GM18868 (cell line): ENCODE measurements around the gene CLDN18.
A peak's percentile ranks its signal among the peaks of the same experiment; 100 is the strongest.

Experiments used
- ATAC-seq: cut with Tn5 transposase; IDR thresholded peaks from one replicate; pipeline ENCODE4 v1.9.1; 2021; ENCODE audit warnings: mild to moderate bottlenecking, moderate library complexity; ENCODE audit not compliant: unreplicated experiment

The CLDN18 gene

DNA sequence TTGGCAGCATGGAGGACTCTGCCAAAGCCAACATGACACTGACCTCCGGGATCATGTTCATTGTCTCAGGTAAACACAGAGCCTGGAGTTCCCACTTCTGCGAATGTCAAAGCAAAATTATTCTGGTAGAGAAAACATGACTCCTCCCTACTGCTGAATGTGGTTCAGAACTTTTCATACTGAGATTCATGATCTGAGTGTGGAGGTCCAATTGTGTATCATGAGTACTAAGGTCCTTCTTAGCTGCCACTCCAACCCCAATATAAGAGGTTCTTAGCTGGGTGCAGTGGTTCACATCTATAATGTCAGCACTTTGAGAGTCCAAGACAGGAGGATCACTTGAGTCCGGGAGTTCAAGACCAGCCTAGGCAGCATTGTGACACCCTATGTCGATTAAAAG lies 13.8 kb downstream of the CLDN18 start:
- ATAC-seq, result peak; percentile 39

DNA sequence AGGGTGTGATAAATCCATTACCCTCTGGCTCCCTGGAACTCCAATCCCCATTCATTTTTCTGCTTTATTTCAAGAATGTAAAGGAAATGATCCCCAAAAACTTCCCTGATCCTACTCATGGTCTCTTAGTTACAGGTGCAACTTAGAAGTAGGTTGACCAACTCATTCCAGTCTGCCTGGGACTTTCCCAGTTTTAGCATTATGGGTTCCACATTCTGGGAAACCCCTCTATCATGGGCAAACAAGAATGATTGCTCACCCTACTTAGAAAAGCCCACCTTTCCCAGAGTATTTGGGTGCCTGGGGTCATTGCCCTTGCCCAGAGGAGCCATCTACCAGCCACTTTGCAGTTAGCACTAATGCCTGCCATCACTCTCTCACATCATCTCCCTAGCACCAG lies 15.6 kb downstream of the CLDN18 start:
- no peak for ATAC-seq

DNA sequence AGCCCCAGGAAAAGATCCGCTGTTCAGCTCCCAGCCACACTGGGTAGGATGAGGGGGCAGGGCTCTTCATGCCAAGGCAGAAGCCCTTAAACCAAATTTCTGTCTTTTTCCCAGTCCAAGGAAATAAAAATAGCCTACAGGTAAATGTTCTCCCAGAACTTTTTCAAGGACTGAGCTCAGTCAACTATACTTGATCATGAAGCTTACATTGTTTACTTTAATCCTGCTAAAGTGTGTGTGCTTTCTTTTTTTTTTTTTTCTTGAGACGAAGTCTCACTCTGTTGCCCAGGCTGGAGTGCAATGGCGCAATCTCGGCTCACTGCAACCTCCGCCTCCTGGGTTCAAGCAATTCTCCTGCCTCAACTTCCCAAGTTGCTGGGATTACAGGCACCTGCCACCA lies 17.9 kb downstream of the CLDN18 start:
- no peak for ATAC-seq

DNA sequence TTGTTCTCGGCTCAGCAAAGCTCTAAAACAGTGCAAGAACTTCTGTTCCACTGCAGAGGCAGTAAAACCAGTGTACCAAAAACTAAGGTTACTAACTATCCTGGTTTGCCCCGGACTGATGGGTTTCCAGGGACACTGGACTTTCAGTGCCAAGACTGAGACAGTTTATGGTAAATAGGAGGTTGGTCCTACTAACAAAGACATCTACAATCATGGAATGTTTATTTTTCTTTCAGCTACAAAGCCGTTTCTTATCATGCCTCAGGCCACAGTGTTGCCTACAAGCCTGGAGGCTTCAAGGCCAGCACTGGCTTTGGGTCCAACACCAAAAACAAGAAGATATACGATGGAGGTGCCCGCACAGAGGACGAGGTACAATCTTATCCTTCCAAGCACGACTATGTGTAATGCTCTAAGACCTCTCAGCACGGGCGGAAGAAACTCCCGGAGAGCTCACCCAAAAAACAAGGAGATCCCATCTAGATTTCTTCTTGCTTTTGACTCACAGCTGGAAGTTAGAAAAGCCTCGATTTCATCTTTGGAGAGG lies 20.8 kb downstream of the CLDN18 start:
- no peak for ATAC-seq

DNA sequence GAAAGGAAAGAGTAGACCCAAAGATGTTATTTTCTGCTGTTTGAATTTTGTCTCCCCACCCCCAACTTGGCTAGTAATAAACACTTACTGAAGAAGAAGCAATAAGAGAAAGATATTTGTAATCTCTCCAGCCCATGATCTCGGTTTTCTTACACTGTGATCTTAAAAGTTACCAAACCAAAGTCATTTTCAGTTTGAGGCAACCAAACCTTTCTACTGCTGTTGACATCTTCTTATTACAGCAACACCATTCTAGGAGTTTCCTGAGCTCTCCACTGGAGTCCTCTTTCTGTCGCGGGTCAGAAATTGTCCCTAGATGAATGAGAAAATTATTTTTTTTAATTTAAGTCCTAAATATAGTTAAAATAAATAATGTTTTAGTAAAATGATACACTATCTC lies 21.6 kb downstream of the CLDN18 start:
- no peak for ATAC-seq

DNA sequence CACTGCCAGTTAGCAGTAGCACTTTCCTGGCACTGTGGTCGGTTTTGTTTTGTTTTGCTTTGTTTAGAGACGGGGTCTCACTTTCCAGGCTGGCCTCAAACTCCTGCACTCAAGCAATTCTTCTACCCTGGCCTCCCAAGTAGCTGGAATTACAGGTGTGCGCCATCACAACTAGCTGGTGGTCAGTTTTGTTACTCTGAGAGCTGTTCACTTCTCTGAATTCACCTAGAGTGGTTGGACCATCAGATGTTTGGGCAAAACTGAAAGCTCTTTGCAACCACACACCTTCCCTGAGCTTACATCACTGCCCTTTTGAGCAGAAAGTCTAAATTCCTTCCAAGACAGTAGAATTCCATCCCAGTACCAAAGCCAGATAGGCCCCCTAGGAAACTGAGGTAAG lies 22.6 kb downstream of the CLDN18 start:
- ATAC-seq, result peak; percentile 23

DNA sequence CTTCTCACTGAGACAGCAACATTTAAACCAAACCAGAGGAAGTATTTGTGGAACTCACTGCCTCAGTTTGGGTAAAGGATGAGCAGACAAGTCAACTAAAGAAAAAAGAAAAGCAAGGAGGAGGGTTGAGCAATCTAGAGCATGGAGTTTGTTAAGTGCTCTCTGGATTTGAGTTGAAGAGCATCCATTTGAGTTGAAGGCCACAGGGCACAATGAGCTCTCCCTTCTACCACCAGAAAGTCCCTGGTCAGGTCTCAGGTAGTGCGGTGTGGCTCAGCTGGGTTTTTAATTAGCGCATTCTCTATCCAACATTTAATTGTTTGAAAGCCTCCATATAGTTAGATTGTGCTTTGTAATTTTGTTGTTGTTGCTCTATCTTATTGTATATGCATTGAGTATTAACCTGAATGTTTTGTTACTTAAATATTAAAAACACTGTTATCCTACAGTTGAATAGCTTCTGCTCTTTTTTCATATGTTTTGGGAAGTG lies 23.3 kb downstream of the CLDN18 start:
- no peak for ATAC-seq

DNA sequence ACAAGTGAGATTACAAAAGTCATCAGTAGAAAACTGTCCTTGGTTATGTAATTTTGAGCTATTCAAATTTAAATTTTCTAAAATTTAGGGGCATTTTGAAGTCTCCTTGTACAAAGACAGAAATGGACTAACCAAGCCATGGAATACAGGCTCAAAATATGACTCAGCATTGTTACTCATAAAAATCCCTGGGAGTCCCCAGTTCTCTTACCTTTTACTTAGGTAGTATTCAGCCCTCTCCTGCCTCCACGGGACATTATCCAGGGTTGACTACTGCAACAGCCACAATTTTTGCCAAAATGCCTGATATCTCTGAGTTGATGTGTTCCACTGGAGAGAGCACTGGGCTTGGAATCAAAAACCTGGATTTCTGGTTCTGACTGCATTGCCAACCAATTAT lies 25.0 kb downstream of the CLDN18 start:
- ATAC-seq, result peak; percentile 26

DNA sequence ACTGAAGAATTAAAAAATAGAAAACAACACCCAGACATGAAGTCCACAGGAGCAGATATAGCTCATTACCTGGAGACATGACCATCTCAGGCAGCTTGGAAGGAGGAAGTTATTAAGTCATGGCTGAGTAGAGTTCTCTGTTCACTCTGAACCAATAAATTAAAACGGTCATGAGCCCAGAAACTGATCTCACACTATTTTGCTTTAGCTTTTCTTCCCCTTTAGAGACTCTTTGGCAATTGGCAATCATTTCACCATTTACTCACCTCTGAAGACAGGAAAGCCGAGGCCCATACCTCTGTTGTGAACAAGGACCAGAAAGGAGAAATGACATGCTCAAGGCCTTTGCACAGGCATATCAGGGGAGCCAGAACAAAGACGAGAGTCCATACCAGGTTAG lies 26.6 kb downstream of the CLDN18 start:
- peak; percentile 57 for ATAC-seq

DNA sequence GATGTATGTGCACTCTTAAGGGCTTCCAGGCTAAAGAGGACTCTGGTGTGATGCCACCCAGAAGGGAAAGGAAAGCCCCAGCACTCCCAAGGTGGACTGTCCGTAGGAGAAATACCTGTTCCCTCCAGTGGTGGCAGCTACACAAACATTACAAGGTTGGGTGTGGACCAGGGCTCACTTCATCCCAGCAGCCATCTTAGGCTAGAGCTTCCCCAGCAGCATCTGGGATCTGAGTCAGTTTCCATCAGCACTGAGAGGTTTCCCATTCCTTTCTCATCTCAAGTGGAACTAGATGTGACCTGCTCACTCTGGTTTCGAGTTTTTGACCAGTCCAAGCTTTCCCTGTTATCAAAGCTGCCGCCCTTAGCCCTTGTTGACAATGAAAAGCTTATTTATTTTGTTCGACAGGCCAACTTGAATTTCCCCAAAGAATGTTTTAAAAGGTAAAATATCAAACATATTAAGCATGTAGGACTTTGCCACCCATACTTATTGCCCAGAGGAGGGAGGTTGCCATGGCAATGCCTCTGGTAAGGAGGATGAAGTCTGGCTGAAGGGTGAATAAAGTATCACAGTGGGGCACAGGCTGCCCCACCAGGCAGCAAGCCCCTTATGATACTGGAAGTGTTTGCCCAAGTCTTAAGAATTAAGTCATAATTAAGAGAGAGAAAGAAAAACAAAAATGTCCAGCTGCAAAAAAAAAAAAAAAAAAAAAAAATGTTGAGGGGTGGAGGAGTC lies 28.9 kb downstream of the CLDN18 start:
- no peak for ATAC-seq

DNA sequence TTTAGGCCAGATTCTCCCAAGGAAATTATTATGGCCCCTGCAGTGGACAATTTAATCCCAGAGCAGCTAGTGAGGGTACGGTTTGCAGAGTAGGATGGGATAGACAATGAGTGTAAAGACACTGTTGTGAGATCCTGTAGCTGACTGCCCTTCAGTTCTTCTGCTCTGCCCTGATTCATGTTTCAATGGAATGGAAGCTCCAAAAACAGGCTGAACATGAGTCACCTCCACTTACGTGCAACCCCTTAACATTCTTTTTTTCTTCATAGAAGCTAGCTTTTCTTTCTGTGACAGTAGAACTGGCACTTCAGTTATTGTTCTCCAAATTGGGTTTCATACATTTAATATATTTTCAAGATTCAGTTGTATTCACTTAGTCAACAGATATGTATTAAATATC lies 32.1 kb downstream of the CLDN18 start:
- ATAC-seq, result no peak

DNA sequence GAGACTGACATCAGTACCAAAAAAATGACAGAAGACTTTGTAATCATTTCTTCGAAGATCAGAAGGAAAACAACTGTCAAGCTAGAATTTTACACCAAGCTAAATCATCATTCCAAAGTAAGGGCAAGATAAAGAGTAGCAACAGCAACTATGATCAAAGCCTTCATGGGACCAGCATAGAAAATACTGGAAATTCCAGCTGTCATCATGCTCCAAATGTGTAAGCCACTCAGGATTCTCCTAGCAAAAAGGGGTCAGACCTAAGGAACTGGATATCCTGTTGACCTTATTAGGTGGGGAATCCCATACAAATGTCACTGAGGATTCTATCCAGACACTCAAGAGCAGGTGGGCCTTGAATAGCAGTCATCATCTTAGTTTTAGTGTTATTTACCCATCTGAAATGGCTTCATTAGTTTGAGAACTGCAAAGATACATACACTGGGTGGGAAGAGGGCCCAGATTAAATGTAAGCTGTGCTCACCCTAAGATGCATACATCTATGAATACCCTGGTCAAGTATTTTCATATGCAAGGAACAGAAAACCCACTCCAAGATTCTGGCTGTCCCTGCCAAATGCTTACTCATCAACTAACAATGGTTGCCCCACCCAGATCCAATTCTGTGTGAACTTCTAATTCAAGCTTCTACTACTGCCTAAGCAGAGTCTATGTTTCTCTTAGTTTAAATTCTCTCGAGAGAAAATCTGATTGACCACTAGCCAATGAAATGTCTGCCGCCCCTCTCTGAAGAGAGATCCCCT lies 33.5 kb downstream of the CLDN18 start:
- ATAC-seq, result no peak

DNA sequence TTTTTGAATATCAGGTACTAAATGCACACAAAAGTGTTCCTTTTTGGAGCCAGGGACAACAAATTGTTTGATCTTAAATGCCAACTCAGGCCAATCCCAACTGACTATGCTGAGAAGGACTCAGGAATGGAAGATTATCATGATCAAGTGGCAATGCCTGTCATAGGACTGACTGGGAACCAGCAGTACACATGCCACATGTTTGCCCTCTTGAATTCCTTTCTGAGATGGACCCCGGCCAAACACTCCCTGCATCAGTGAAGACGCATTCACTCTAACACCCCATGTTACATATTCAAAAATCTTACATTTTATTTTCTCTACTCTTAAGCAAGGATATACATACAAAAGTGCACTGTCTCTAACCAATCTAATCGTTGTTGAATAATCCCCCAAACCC lies 36.1 kb downstream of the CLDN18 start:
- ATAC-seq, result no peak

DNA sequence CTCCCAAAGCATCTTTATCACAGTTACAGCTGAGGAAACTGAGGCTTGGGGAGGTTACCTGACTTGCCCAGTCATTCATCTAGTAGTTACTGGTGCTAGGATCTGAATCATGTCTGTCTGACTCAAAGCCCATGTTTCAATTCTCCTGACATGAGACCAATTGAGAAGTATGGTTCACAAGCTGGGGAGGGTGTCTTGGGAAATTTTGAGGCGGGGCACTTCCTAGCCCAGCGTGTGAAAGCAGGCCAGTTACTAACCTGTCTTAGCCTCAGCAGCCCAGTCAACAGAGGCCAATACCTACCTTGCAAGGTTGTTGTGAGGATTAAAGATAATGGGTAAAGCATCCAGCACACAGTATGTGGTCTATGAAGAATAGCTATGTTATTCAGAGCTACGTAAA lies 37.0 kb downstream of the CLDN18 start:
- peak; percentile 83 for ATAC-seq

DNA sequence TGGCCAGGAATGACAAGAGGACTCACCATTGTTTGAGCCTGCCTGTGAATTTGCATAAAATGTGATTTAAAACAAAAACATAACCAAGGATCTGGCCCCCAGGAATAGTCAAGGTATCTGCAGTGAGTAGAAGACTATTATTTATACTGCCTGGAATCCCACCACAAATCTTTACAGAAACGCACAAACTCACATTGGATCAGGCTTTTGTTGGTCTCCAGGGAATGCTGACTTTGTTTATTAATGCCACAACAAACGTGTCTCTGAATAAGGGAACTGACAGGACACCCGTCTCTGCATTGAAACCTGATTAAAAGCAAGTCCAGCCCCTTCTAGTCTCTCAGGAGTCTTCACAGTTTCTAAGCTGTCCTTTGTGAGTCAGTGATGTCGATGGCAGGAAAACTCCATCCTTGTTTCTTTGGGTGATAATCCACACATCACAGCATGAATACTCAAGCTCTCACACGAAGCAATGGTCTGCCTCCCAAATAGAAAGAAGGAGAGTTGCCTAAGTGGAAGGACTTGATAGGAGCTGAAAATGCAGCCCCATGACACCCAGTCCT lies 37.7 kb downstream of the CLDN18 start:
- ATAC-seq, result no peak

DNA sequence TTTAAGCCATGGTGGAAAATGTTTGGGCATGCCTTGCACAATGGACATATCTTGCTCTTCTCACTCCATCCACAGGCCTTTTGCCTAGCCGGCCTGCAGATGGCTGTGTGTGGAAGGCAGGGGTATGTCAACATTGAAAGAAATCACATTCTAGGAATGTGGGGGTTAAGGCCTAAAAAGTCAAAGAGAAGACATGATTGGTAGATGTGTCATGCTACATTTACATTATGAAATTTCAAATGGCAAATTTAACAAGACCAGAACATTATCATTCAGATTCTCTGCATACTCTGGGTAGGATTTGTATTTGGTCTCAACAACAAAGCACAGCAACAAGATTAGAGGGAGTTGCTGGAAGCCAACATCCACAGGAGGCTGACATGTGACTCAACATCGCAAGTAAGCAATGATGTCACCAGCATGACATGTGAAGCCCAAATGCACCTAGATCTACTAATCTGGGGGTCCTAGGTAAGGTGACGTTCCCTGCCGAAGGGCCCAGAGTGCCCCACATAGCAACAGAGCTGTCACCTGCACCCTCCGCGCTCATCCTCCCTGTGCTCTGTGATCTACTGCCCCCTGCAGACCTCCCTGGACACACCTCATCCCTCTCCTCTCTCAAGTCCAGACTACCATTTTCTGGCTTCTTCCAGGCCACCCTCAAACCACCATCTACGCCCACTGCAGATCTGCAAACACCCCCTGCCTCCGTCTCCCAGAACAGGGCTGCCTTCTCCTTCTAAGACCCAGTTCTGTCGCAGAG lies 39.4 kb downstream of the CLDN18 start:
- no peak for ATAC-seq

DNA sequence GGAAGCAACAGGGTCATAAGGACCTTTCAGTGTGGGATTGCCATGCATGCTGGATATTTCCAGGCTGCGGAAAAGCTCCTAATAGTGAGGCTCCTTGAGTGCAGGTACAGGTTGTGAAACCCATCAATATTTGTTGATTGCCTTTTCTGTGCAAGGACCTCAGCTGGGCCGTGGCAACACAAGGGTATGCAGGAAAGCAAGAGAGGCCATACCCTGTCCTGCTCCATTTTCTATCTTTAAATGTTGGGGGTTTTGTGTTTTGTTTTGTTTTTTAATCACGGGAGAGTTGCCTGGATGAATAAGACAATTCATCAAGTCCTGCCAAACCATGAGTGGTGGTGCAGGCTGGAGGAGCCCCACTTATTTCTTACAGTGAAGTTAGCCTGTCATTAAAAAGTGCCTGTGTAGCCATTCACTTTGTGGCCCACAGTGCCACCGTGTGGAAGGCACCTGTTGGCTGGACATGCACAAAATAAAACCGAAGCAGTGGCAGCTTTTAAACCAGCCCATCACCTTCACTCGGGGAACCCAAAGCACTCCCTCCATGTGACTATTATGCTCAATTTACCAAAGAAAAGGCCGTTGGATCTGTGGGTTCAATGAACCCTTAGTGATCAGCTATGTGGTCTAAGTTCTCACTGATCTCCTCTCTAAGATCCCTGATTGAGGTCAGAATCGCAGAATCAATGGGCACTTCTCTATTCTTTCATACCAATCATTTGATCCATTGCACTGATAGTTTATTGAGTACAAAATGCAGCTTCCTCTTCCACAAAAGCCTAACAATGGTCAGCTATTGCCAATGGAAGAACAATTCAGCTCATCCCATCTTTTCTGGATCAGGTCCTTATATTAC lies 42.2 kb downstream of the CLDN18 start:
- peak; percentile 87 for ATAC-seq

DNA sequence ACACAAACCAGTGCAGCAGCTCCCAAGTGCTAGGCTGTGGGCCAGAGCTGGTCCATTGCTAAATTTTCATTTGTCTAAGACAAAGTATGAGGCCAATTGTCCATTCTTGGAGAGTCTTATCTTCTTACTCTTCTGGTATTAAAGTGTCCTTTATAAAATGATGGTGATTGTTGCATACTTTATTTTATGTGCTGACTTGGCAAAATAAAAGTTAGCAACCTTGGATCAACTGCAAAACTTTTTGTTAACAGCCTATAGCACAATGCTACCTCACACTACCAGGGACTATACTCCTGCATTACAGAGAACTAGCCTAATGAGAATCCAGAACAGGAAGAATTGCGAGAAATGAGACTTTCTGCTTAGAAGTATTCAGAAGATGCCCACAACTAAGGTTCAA lies 44.1 kb downstream of the CLDN18 start:
- no peak for ATAC-seq

DNA sequence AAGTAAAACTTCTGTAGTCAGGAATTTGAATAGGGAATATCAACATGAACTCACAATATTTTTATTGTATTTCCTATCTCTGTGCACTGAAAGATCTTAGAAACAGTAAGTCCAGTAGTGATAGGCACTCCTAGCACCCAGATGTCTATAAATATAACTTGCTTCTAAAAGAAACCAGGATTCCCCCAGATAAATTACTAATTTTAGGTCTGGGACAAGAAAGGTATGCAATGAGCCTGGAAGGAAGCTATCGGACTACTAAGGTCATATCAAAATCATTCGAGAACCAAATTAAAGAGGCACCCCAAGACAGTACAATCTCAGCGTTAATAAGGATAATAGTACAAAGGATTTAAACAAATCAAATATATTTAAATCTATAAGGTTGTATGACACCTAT lies 47.4 kb downstream of the CLDN18 start:
- ATAC-seq, result no peak

DNA sequence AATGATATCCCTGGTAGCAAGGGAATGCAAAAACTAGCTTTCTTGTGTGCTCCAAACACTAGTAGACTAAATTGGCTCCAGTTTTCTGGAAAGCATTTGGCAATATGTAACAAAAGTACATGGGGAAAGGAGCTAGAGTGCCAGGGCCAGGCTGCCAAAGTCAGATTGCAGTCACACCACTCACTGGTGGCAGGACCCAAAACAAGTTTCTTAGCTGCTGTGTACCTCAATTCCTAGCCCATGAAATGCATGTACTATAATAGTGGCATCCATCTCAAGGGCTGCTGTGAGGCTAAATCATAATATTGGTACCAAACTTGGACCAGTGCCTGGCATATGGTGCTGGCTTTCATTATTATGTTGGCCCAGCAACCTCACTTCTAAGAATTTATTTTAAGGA lies 49.3 kb downstream of the CLDN18 start:
- ATAC-seq, result no peak
